ENCODE measurements around the gene DPP6. TPM values are rescaled to one million over a fixed set of nuclear protein-coding genes. Genes with fewer than 3 reads are reported as not detected.

DPP6 gene
- total RNA-seq, 4 donors from 2014 or later = 0.30 to 11.8 (median 10.7) TPM

GRCh38 chr7:154699417-154699816, 647.2 kb downstream of the DPP6 start:
- no peak for TF ChIP-seq POLR2AphosphoS5 (IDR thresholded peaks at IDR 0.05)
- TF ChIP-seq CTCF (IDR thresholded peaks at IDR 0.05) = no peak
- TF ChIP-seq EP300 (IDR thresholded peaks at IDR 0.05) = no peak
- TF ChIP-seq POLR2A (IDR thresholded peaks at IDR 0.05) = no peak
- WGBS = 64% methylated on average over 6 of the region's 6 CpGs
- H3K4me1 ChIP-seq = no peaks in the 10 kb centered on the region
- no peak overlapping the region for H3K4me3 ChIP-seq
- H3K9me3 ChIP-seq = no peaks in the 10 kb centered on the region
- H3K27ac ChIP-seq = no peak overlapping the region
- no peak for DNase-seq (ENCODE audit: low spot score in 2 of 2)
- no peaks in the 10 kb centered on the region for H3K27me3 ChIP-seq
- no peaks in the 10 kb centered on the region for H3K36me3 ChIP-seq

GRCh38 chr7:154709840-154710520, 657.8 kb downstream of the DPP6 start:
- Histone ChIP-seq H3K27me3 (no peaks in the 10 kb centered on the region), H3K9me3 (peaks cover 5% of the 10 kb centered on the region), H3K36me3 (no peaks in the 10 kb centered on the region), H3K27ac (no peak overlapping the region), H3K4me3 (no peak overlapping the region), H3K4me1 (no peaks in the 10 kb centered on the region)
- no peak for DNase-seq (ENCODE audit: low spot score in 2 of 2)
- WGBS = 92% methylated on average over 4 of the region's 6 CpGs
- no peak for TF ChIP-seq POLR2AphosphoS5 (IDR thresholded peaks at IDR 0.05)
- TF ChIP-seq EP300 (IDR thresholded peaks at IDR 0.05) = no peak
- TF ChIP-seq POLR2A (IDR thresholded peaks at IDR 0.05) = no peak
- TF ChIP-seq CTCF (IDR thresholded peaks at IDR 0.05) = no peak

- DNase-seq (ENCODE audit: low spot score in 2 of 2) = no peak
- TF ChIP-seq CTCF (IDR thresholded peaks at IDR 0.05) (no peak), EP300 (IDR thresholded peaks at IDR 0.05) (no peak), POLR2AphosphoS5 (IDR thresholded peaks at IDR 0.05) (no peak), POLR2A (IDR thresholded peaks at IDR 0.05) (no peak)
Measured at GRCh38 chr7:154720016-154720415, 667.8 kb downstream of the DPP6 start.

GRCh38 chr7:154721086-154721485, 668.9 kb downstream of the DPP6 start:
- no peaks in the 10 kb centered on the region for H3K36me3 ChIP-seq
- TF ChIP-seq POLR2A (IDR thresholded peaks at IDR 0.05) (no peak), POLR2AphosphoS5 (IDR thresholded peaks at IDR 0.05) (no peak), CTCF (IDR thresholded peaks at IDR 0.05) (no peak), EP300 (IDR thresholded peaks at IDR 0.05) (no peak)
- no peak for DNase-seq (ENCODE audit: low spot score in 2 of 2)

More at GRCh38 chr7:154720016-154720415, 667.8 kb downstream of the DPP6 start:
- Histone ChIP-seq H3K4me1 (no peaks in the 10 kb centered on the region), H3K27me3 (no peaks in the 10 kb centered on the region), H3K27ac (no peak overlapping the region), H3K9me3 (peaks cover 3% of the 10 kb centered on the region), H3K36me3 (no peaks in the 10 kb centered on the region), H3K4me3 (no peak overlapping the region)
- WGBS = 62% methylated on average over 4 of the region's 5 CpGs

GRCh38 chr7:154726368-154726767, 674.2 kb downstream of the DPP6 start:
- no peaks in the 10 kb centered on the region for H3K27me3 ChIP-seq
- no peak for DNase-seq (ENCODE audit: low spot score in 2 of 2)
- WGBS = 82% methylated on average over 4 of the region's 4 CpGs

More at GRCh38 chr7:154721086-154721485, 668.9 kb downstream of the DPP6 start:
- H3K27ac ChIP-seq = no peak overlapping the region
- H3K27me3 ChIP-seq = no peaks in the 10 kb centered on the region
- H3K4me3 ChIP-seq = no peak overlapping the region
- H3K9me3 ChIP-seq = peaks cover 3% of the 10 kb centered on the region
- 80% methylated on average over 7 of the region's 7 CpGs for WGBS
- H3K4me1 ChIP-seq = no peaks in the 10 kb centered on the region

More at GRCh38 chr7:154726368-154726767, 674.2 kb downstream of the DPP6 start:
- H3K9me3 ChIP-seq = peaks cover 10% of the 10 kb centered on the region
- no peak overlapping the region for H3K27ac ChIP-seq
- no peak overlapping the region for H3K4me3 ChIP-seq
- TF ChIP-seq EP300 (IDR thresholded peaks at IDR 0.05) (no peak), POLR2AphosphoS5 (IDR thresholded peaks at IDR 0.05) (no peak), POLR2A (IDR thresholded peaks at IDR 0.05) (no peak), CTCF (IDR thresholded peaks at IDR 0.05) (no peak)
- H3K36me3 ChIP-seq = no peaks in the 10 kb centered on the region
- no peaks in the 10 kb centered on the region for H3K4me1 ChIP-seq
